H9 (cell line): ENCODE results near the gene HS3ST4. TPM values are rescaled to one million over a fixed set of nuclear protein-coding genes. Genes with fewer than 3 reads are reported as not detected.

Experiments
- DNase-seq: peaks from one replicate; pipeline ENCODE4 v3.0.0-alpha.2; 2017
- H2AFZ ChIP-seq: one replicate; pipeline ENCODE4 v1.6.1; 2013; ENCODE audit warnings: mild to moderate bottlenecking, low read length, control low read depth, moderate library complexity
- H2AK5ac ChIP-seq: 2 replicates; pipeline ENCODE4 v1.6.1; 2013; ENCODE audit warnings: low read length, control low read depth, mixed read lengths; ENCODE audit not compliant: insufficient read length
- H2BK120ac ChIP-seq: one replicate; pipeline ENCODE4 v1.6.1; 2013; ENCODE audit warnings: low read depth, mild to moderate bottlenecking, low read length, control low read depth, inconsistent platforms; ENCODE audit not compliant: poor library complexity, severe bottlenecking
- H2BK12ac ChIP-seq: 2 replicates; pipeline ENCODE4 v1.6.1; 2013; ENCODE audit warnings: low read length, control low read depth, mixed read lengths, low read depth; ENCODE audit not compliant: insufficient read length
- H2BK15ac ChIP-seq: 2 replicates; pipeline ENCODE4 v1.6.1; 2013; ENCODE audit warnings: low read depth, low read length, control low read depth
- H2BK20ac ChIP-seq: one replicate; pipeline ENCODE4 v1.6.1; 2013; ENCODE audit warnings: low read depth, mild to moderate bottlenecking, low read length, control low read depth, inconsistent platforms; ENCODE audit not compliant: poor library complexity, severe bottlenecking
- H2BK5ac ChIP-seq: 2 replicates; pipeline ENCODE4 v1.6.1; 2013; ENCODE audit warnings: low read length, control low read depth, mixed read lengths; ENCODE audit not compliant: insufficient read length
- H3K14ac ChIP-seq: 2 replicates; pipeline ENCODE4 v1.6.1; 2013; ENCODE audit warnings: low read length, control low read depth; ENCODE audit not compliant: insufficient read depth
- H3K18ac ChIP-seq: 2 replicates; pipeline ENCODE4 v1.6.1; 2013; ENCODE audit warnings: low read depth, mild to moderate bottlenecking, mixed read lengths, low read length, control low read depth; ENCODE audit not compliant: insufficient read length
- H3K23ac ChIP-seq: 2 replicates; pipeline ENCODE4 v1.6.1; 2013; ENCODE audit warnings: low read length, control low read depth, mixed read lengths, low read depth; ENCODE audit not compliant: insufficient read length
- H3K23me2 ChIP-seq: 2 replicates; pipeline ENCODE4 v1.6.1; 2013; ENCODE audit warnings: low read depth, mild to moderate bottlenecking, mixed read lengths, low read length, control low read depth; ENCODE audit not compliant: insufficient read length, poor library complexity, severe bottlenecking
- H3K27ac ChIP-seq: 2 replicates; pipeline ENCODE4 v1.5.1; 2013; ENCODE audit warnings: low read length, control low read depth, mixed read lengths, low read depth; ENCODE audit not compliant: insufficient read length
- H3K27me3 ChIP-seq: 2 replicates; pipeline ENCODE4 v1.6.1; 2013; ENCODE audit warnings: low read length, control low read depth, inconsistent platforms; ENCODE audit not compliant: insufficient read depth
- H3K4ac ChIP-seq: 2 replicates; pipeline ENCODE4 v1.6.1; 2013; ENCODE audit warnings: low read depth, mild to moderate bottlenecking, control low read depth, inconsistent platforms, low read length, moderate library complexity
- H3K4me1 ChIP-seq: 2 replicates; pipeline ENCODE4 v1.6.1; 2013; ENCODE audit warnings: low read length, control low read depth, inconsistent platforms; ENCODE audit not compliant: insufficient read depth
- H3K4me2 ChIP-seq: 2 replicates; pipeline ENCODE4 v1.6.1; 2013; ENCODE audit warnings: low read length, control low read depth, mixed read lengths; ENCODE audit not compliant: insufficient read length, insufficient read depth
- H3K56ac ChIP-seq: 2 replicates; pipeline ENCODE4 v1.6.1; 2013; ENCODE audit warnings: low read depth, mild to moderate bottlenecking, mixed read lengths, low read length, control low read depth; ENCODE audit not compliant: insufficient read length
- H3K79me1 ChIP-seq: 2 replicates; pipeline ENCODE4 v1.6.1; 2013; ENCODE audit warnings: low read depth, mild to moderate bottlenecking, moderate library complexity, low read length, control low read depth, inconsistent platforms; ENCODE audit not compliant: insufficient read depth, poor library complexity, severe bottlenecking
- H3K79me2 ChIP-seq: 2 replicates; pipeline ENCODE4 v1.6.1; 2013; ENCODE audit warnings: low read length, control low read depth, inconsistent platforms; ENCODE audit not compliant: insufficient read depth
- H3K9ac ChIP-seq: 2 replicates; pipeline ENCODE4 v1.6.1; 2013; ENCODE audit warnings: low read length, control low read depth, mixed read lengths; ENCODE audit not compliant: insufficient read length; ENCODE audit errors: extremely low read depth
- H3K9me3 ChIP-seq: one replicate; pipeline ENCODE4 v1.6.1; 2013; ENCODE audit warnings: low read depth, low read length, inconsistent platforms; ENCODE audit not compliant: control insufficient read depth
- H3T11ph ChIP-seq: one replicate; pipeline ENCODE4 v1.6.1; 2013; ENCODE audit warnings: mild to moderate bottlenecking, low read length, control low read depth, inconsistent platforms
- H4K20me1 ChIP-seq: one replicate; pipeline ENCODE4 v1.6.1; 2013; ENCODE audit not compliant: control insufficient read depth, insufficient read length, insufficient read depth
- H4K5ac ChIP-seq: 2 replicates; pipeline ENCODE4 v1.6.1; 2013; ENCODE audit warnings: low read depth, mild to moderate bottlenecking, mixed read lengths, low read length, control low read depth; ENCODE audit not compliant: insufficient read length
- H4K8ac ChIP-seq: replicated peaks from 2 replicates; pipeline ENCODE4 v1.6.1; 2013; ENCODE audit warnings: low read length, control low read depth, mixed read lengths, low read depth; ENCODE audit not compliant: insufficient read length
- H4K91ac ChIP-seq: 2 replicates; pipeline ENCODE4 v1.6.1; 2013; ENCODE audit warnings: low read depth, mild to moderate bottlenecking, moderate library complexity, mixed read lengths, low read length, control low read depth; ENCODE audit not compliant: insufficient read length
- H3K27ac Mint-ChIP-seq, 3 experiments: 2 replicates in 2 of 3; 3 replicates in 1 of 3; pipeline ENCODE4 v1.8.0; 2020 to 2021; ENCODE audit warnings: mixed read lengths in 3 of 3, mild to moderate bottlenecking in 1 of 3, moderate library complexity in 1 of 3
- H3K27me3 Mint-ChIP-seq: 2 replicates; pipeline ENCODE4 v1.8.0; 2021; ENCODE audit warnings: low read depth, mild to moderate bottlenecking, moderate library complexity, mixed read lengths
- H3K36me3 Mint-ChIP-seq, 3 experiments: 2 replicates in 2 of 3; 3 replicates in 1 of 3; pipeline ENCODE4 v1.8.0; 2020 to 2021; ENCODE audit warnings: low read depth in 3 of 3, mixed read lengths in 3 of 3; ENCODE audit not compliant: insufficient read depth in 1 of 3
- H3K4me1 Mint-ChIP-seq, 2 experiments: 2 replicates each; pipeline ENCODE4 v1.8.0; 2020; ENCODE audit warnings: mixed read lengths in 2 of 2
- H3K4me3 Mint-ChIP-seq, 2 experiments: 2 replicates in 1 of 2; 3 replicates in 1 of 2; pipeline ENCODE4 v1.8.0; 2020 to 2021; ENCODE audit warnings: mild to moderate bottlenecking in 2 of 2, mixed read lengths in 2 of 2, moderate library complexity in 1 of 2
- H3K9me3 Mint-ChIP-seq, 2 experiments: 2 replicates in 1 of 2; 3 replicates in 1 of 2; pipeline ENCODE4 v1.8.0; 2020; ENCODE audit warnings: mild to moderate bottlenecking in 2 of 2, mixed read lengths in 2 of 2, moderate library complexity in 1 of 2
- CTCF ChIP-seq: fragments of 200-600 bp; sonication (generic); conservative IDR thresholded peaks from 3 replicates; pipeline ENCODE4 v1.8.0; 2021; ENCODE audit warnings: antibody characterized with exemption, mild to moderate bottlenecking
- WGBS: extraction: QIAGEN DNeasy Blood & Tissue Kit; methylation state at CpG from one replicate; pipeline ENCODE4 v1.1.7; 2013; ENCODE audit warnings: missing lambda C conversion rate, low lambda C conversion rate, mixed read lengths; ENCODE audit not compliant: insufficient read length; ENCODE audit errors: extremely low coverage; 5-methylcytosine and 5-hydroxymethylcytosine counted together
- total RNA-seq: library from RNA; stranded (reverse); gene quantifications from 2 replicates; pipeline ENCODE4 v1.2.1, GENCODE V29; 2021

Gene HS3ST4
- total RNA-seq, 1 experiment from 2014 or later, result 1.7 TPM

DNA sequence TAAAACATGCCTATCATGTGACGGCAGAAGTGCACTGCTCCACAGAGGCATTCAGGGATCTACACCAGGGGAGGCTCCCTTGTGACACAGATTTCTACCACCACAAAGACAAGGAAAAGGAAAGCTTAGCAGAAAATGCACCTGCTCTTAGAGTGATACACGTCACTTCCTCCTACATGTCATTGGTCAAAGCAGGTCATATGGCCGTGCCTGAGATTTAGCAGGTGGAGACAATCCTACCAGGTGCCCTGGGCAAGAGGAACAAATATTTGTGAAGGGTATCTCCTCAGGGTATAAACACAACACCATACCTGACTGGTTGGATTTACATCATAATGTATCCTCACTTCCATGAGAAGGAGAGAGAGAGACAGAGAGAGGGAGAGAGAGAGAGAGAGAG is 362.1 kb downstream of the HS3ST4 start:
- Histone ChIP-seq H2AK5ac (no peak overlapping the region), H3K18ac (no peak overlapping the region), H2BK120ac (no peak overlapping the region), H3K14ac (no peak overlapping the region), H3K27me3 (no peaks in the 10 kb centered on the region), H2BK15ac (no peak overlapping the region), H3K9me3 (no peaks in the 10 kb centered on the region), H4K91ac (no peak overlapping the region), H3K23me2 (no peaks in the 10 kb centered on the region), H3K9ac (no peak overlapping the region), H2BK12ac (no peak overlapping the region), H4K20me1 (no peaks in the 10 kb centered on the region), H2BK20ac (no peak overlapping the region), H2BK5ac (no peak overlapping the region), H3K23ac (no peak overlapping the region), H3T11ph (no peak overlapping the region), H3K4me2 (no peak overlapping the region), H4K5ac (no peak overlapping the region), H3K27ac (no peak overlapping the region), H3K79me1 (no peaks in the 10 kb centered on the region), H3K79me2 (no peaks in the 10 kb centered on the region), H4K8ac (no peak overlapping the region), H3K4me1 (peaks cover 34% of the 10 kb centered on the region; the same call in 1 of the 2 replicates), H3K56ac (no peak overlapping the region), H3K4ac (no peak overlapping the region), H2AFZ (no peak overlapping the region)
- Mint-ChIP-seq H3K4me3 (no peak overlapping the region), H3K36me3 (peaks cover 2 to 12% (median 6%) of the 10 kb centered on the region in 3 experiments; a peak in 5 of 7 replicates), H3K27ac (peak overlapping the region in 1 of 3 experiments; percentile 52; a peak in 2 of 7 replicates), H3K4me1 (peaks cover 72 to 82% of the 10 kb centered on the region in 2 experiments), H3K27me3 (no peaks in the 10 kb centered on the region; the same call in none of the 2 replicates), H3K9me3 (peaks cover 0 to 12% of the 10 kb centered on the region in 2 experiments)
- no CpG with 5 or more reads among the region's 3 CpGs for WGBS
- no peak for DNase-seq
- TF ChIP-seq CTCF, result no peak
